ENCODE data around the gene GBF1.
A peak's percentile ranks its signal among the peaks of the same experiment; 100 is the strongest.

GBF1 gene

DNA sequence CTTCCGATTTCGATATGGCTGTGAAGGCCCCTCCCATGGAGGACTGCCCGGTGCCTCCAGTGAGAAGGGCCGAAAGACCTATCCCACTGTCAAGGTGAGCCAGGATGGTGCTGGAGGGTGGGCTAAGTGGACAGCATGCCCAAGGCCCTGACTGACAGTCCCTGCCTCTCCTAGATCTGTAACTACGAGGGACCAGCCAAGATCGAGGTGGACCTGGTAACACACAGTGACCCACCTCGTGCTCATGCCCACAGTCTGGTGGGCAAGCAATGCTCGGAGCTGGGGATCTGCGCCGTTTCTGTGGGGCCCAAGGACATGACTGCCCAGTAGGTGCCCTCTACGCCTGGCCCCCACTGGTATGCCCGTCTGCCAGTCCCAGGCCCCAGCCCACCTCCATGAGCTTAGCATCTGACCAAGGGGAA lies 151.4 kb downstream of the GBF1 start:
- no peak for DNase-seq

DNA sequence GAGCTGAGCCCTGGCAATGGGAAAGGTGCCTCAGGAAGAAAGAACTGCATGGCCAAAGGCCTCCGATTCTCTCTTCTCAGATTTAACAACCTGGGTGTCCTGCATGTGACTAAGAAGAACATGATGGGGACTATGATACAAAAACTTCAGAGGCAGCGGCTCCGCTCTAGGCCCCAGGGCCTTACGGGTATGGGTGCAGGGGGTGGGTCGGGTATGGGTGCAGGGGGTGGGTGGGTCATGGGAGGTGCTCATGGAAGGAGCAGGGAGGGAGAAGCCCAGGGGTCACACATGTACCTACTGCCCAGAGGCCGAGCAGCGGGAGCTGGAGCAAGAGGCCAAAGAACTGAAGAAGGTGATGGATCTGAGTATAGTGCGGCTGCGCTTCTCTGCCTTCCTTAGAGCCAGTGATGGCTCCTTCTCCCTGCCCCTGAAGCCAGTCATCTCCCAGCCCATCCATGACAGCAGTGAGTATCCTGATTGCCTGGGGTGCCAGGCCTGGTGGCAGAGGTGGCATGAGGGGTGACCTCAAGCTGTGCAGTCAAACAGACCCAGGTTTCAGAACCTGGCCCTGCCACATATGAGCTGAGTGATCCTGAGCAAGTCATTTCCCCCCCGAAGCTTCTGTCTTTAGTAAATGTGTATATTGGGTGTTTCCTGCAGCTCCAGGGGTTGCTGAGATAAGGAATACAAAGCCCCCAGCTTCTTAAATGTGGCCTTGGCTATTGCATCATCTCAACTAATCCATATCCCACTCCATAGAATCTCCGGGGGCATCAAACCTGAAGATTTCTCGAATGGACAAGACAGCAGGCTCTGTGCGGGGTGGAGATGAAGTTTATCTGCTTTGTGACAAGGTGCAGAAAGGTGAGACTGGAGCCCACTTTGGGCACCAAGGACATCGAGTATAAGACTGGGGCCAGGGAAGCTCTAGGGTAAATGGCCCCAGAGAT lies 152.2 kb downstream of the GBF1 start:
- no peak for DNase-seq

GRCh38 chr10:102398172-102399020 lies 153.1 kb downstream of the GBF1 start:
- no peak for DNase-seq

- peak; percentile 90 for DNase-seq
These were observed 154.1 kb downstream of the GBF1 start for GRCh38 chr10:102399217-102400021.

DNA sequence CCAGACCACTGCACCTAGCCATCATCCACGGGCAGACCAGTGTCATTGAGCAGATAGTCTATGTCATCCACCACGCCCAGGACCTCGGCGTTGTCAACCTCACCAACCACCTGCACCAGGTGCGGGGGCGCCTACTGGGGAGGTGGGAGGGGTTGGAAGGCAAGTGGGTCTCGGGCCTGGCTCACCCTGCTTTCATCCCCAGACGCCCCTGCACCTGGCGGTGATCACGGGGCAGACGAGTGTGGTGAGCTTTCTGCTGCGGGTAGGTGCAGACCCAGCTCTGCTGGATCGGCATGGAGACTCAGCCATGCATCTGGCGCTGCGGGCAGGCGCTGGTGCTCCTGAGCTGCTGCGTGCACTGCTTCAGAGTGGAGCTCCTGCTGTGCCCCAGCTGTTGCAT lies 154.7 kb downstream of the GBF1 start:
- DNase-seq, result no peak

DNA sequence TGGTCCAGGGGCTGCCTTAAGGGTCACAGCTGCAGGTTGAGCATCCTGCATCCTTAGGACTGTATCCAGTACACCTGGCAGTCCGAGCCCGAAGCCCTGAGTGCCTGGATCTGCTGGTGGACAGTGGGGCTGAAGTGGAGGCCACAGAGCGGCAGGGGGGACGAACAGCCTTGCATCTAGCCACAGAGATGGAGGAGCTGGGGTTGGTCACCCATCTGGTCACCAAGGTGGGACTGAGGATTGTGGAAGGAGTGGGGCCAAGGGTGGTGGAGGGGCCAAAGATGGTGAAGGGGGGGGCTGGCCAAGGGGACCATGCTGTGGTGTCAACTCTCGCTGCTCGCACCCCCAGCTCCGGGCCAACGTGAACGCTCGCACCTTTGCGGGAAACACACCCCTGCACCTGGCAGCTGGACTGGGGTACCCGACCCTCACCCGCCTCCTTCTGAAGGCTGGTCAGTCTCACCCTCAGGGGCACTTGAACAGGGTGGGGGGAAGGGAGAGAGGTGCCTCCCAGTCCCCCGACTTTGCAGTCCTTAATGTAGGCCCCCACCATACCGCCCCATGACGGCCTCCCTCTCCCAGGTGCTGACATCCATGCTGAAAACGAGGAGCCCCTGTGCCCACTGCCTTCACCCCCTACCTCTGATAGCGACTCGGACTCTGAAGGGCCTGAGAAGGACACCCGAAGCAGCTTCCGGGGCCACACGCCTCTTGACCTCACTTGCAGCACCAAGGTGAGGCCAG lies 155.4 kb downstream of the GBF1 start:
- no peak for DNase-seq

GRCh38 chr10:102401342-102401654 lies 156.0 kb downstream of the GBF1 start:
- DNase-seq, result no peak

- DNase-seq, result no peak
These were observed 156.6 kb downstream of the GBF1 start for GRCh38 chr10:102401735-102402511.

GRCh38 chr10:102402512-102402896 lies 157.2 kb downstream of the GBF1 start:
- DNase-seq, result no peak

- no peak for DNase-seq
These were observed 157.8 kb downstream of the GBF1 start for GRCh38 chr10:102403115-102403514.

- DNase-seq, result no peak
These were observed 159.2 kb downstream of the GBF1 start for GRCh38 chr10:102404361-102405107.

GRCh38 chr10:102405108-102405571 lies 159.8 kb downstream of the GBF1 start:
- no peak for DNase-seq

- DNase-seq, result no peak
These were observed 160.3 kb downstream of the GBF1 start for GRCh38 chr10:102405632-102406031.

DNA sequence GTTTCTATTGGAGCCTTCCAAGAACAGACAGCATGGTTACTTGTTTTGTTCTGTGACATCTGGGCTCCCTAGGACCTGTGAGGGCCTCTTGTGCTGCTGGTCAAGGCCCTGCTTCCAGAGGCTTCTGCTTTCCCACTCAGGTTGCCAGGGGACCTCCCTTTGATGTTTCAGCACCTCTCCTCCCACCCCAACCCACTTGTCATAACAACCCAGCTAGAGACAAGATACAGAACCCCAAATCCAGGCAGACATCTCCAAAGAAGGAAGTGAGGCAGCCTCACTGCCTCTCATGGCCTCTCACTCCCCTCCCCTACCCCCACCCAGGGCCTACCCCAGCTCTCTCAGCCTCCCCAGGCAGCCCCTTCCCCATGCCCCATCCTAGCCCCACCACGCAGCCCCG lies 161.5 kb downstream of the GBF1 start:
- DNase-seq, result no peak

GRCh38 chr10:102407425-102408130 lies 162.2 kb downstream of the GBF1 start:
- DNase-seq, result no peak

DNA sequence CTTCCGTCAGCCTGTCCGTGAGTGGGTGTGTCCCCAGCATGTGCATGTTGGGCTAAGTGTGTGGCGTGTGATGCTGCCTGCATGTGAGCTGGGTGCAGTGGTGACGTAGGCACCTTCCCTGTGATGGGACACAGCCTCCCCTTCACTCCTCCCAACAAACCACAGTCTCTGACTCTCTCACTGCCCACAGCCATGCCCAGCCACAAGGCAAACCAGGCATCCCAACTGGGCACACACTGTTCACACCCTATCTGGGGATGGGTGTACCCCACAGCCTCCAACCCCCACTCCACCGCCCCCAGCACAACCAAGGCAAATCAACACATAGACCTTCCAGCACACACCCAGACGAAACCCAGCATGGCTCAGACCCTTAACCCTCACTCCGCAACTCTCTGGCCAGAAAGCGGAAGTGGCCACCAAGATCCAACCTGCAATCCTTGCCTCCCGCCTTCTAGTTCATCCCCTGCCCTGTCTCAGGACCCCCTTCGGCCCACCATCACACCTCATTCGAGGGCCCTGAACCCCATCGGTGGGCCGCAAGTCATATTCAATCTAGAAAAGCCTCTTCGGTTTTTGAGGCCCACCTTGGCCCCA lies 162.9 kb downstream of the GBF1 start:
- no peak for DNase-seq

GRCh38 chr10:102408728-102409603 lies 163.6 kb downstream of the GBF1 start:
- peak; percentile 87 for DNase-seq
